Urothelium cell line (cell line): ENCODE data around the gene SFXN3.

Experiments used
- DNase-seq: peaks from one replicate; pipeline ENCODE4 v3.0.0; 2011; ENCODE audit warnings: low spot score, mixed read lengths
- FAIRE-seq: peaks from 2 replicates; lab custom pipeline; 2011; peaks lifted over from hg19 to GRCh38; lab: Jason Lieb, UNC

SFXN3 gene

DNA sequence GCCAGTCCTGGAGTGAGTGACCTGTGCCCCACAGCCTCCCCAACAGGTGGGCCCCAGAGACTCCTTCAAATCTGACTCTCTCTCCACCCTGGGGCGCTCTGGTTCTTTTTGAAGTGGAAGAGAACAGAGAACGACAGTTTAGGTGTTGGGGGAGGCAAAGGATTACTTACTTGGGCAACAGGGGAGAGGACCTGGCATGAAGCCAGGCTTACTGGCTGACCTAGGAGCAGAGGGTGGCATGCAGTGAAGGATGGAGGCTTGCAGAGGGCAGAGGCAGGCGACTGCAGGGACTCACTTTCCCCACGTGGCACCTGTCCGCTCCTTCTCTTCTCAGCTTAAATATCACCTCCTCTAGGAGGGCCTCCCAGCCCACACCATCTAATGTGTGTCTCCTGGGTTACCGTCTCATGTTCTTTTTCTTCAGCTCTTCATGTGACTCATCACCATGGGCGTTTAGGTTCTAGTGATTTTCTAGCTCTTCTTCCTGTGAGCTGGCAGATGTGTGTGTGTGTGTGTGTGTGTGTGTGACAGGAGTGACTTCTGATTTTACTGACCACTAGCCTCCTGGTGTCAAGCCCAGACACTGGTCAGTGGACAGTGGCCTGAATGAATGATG, 16.0 kb upstream of the SFXN3 start:
- no peak for FAIRE-seq

DNA sequence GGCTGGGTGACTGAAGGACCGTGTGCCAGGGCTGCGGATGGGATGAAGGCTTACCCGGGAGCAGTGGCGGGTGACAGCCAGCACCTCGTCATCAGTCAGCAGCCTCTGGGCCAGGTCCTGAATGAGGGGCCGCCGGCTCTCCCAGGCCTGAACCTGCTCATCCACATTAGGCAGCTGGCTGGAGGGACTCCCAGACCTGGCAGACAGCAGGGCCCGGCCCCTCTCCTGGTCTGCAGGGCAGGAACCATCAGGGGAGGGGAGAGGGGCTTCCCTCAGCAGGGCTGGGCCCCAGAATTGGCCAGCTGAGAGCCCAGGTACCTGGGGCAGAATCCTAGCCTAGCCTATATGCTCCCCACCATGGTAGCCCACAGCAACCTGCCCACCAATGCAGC, 15.5 kb upstream of the SFXN3 start:
- FAIRE-seq (no peak), DNase-seq (no peak)

More for the DNA sequence above, 16.0 kb upstream of the SFXN3 start:
- DNase-seq = peak; percentile 62

DNA sequence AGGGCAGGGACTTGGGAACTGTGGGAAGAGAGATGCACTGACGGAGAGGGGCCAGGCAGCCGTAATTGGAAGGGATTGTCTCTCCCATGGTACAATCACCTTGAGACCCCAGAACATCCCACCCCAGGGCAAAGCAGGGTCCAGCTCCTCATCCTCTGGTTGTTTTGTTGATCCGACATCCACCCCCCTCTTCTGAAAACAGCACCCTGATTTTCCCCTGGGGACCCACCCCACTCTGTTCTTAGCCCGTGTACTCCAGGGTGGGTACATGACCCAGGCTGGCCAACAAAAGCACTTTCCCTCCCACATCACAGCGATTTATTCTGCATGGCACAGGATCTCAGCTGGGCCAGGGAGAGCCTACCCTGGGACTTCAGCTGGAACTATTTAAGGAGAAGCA, 14.2 kb upstream of the SFXN3 start:
- DNase-seq (no peak), FAIRE-seq (no peak)

DNA sequence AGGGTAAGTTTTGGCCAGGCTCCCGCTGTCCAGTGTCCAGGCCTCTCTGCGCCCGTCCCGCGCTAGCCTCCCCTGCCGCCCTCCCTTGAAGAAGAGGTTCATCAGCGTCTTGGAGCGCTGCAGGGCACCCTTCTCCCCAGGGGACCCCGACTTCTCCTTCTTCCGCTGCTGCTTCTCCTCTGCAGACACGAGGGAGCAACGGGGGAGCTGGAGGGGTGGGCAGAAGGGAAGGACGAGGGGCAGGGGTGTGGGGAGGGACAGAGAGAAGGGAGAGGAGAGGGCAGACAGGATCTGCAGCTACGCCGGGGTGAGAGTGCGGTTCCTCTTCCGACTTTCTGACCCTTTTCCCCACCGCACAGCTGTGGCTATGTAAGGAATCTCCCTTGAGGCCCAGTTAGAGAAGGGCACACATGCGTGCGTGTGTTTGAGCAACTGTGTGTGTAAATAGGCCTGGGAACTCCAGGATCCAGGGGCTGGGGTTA, 12.9 kb upstream of the SFXN3 start:
- no peak for FAIRE-seq
- no peak for DNase-seq

DNA sequence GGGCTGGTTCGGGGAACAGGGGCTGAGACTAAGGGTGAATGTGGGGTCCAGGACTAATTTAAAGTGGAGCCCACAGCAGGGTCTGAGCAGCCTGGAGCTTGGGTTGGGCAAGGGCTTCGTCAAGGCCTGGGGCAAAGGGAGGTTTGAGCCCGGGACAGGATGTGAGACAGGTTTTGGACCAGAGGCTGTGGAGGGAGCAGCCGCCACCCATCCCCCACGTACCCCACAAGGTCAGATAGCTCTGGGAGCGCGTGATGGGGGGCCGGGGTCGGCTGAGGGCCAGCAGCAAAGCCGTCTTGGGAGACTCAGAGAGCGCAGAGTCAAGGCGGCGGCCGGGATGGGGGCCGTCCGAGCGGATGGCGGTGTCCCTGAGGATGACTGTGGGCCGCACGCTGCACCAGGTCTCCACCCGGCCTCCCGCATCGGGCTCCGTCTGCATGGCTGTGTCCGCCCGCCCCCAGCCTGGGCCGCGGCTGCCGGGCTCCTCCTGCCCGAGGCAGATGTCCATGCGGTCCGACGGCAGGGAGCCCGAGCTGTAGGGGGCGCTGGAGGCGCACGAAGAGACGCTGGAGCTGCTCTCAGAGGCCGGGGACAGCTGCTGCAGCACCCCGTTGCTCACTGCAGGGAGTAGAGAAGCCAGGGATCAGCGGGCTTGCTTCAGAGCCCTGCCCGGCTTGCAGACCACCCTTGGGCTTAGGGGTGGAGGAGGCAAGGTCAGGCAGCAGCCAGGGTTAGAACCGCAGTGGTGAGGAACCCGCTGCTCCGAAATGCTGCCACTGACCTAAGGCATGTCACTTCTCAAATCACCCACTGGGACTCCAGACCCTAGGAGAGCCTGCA, 12.2 kb upstream of the SFXN3 start:
- FAIRE-seq (no peak), DNase-seq (peak; percentile 84)

DNA sequence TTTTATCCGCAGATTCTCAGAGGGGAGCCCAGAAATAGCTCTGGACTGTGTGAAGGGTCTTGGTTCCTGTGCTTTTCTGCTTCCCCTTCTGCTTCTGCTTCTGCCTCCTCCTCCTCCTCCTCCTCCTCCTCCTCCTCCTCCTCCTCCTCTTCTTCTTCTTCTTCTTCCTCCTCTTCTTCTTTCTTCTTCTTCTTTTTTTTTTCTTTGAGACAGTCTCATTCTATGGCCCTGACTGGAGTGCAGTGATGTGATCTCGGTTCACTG, 11.7 kb upstream of the SFXN3 start:
- no peak for DNase-seq
- FAIRE-seq = no peak

DNA sequence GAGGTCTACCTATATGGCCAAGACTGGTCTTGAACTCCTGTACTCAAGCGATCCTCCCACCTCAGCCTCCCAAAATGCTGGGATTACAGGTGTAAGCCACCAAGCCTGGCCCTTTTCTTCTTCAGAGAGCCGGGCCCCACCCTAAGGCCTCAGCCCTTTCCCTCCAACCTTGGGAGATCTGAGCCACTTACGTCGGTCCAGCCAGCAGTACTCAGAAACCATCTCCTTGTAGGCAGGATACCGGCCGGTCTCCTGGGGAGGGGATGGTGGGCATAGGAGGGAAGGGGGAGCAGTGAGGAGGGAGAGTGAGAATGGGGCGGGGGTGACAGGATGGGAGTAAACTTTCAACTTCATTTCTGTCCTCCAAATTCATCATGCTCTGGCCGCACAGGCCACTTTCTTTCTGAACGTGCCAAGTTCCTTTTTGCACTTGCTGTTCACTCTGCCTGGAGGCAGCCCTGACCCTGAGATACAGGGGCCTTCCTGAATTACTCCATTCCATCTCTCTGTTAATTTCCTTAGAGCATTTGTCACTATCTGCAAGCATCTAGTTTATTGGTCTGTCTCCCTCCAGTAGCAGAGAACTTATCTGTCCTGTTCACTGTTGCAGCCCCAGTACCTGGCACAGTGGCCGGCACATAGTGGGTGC, 10.5 kb upstream of the SFXN3 start:
- FAIRE-seq (no peak), DNase-seq (no peak)

DNA sequence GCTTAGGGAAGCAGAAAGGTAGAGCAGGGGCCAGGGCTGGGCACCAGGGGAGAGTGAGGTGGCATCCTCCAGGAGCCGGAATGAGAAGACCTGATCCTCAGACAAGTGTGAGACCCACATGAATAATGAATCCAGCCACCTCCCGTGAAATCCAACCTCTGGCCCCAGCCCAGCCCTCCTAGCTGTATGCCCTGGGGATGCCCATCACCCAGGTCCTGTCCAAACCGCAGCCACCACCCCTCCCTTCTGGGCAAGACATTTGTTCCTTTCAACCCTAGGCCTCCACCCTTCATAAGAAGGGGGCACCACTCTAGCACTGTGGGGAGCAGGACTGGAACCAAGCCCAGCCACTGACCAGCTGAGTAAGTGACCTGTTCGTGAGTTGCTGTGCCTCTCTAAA, 9.8 kb upstream of the SFXN3 start:
- FAIRE-seq (no peak), DNase-seq (no peak)

DNA sequence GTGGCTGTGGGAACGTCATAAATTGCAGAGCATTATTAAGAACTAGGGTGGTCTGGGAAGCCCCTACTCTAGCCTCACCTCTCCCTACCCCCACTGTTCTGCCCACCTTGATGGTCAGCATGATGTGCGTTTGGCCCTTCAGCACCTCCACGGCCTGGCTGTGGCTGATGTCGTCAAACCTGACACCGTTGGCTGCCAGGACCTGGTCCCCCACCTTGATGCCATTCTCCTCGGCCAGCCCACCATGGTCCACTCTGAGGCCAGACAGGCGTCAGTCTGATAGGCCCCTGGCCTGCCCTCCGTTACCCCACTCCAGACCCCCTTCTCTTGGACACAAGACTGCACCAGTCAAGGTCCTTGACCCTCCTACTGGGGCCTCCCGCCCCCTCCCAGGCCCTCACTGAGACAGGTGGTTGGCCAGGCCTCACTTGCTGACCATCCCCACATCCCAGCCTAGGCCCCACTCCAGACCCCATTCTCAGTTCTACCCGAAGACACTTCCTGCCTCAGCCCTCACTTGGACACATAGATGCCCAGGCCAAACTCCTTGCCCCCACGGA, 9.3 kb upstream of the SFXN3 start:
- FAIRE-seq (no peak), DNase-seq (no peak)

DNA sequence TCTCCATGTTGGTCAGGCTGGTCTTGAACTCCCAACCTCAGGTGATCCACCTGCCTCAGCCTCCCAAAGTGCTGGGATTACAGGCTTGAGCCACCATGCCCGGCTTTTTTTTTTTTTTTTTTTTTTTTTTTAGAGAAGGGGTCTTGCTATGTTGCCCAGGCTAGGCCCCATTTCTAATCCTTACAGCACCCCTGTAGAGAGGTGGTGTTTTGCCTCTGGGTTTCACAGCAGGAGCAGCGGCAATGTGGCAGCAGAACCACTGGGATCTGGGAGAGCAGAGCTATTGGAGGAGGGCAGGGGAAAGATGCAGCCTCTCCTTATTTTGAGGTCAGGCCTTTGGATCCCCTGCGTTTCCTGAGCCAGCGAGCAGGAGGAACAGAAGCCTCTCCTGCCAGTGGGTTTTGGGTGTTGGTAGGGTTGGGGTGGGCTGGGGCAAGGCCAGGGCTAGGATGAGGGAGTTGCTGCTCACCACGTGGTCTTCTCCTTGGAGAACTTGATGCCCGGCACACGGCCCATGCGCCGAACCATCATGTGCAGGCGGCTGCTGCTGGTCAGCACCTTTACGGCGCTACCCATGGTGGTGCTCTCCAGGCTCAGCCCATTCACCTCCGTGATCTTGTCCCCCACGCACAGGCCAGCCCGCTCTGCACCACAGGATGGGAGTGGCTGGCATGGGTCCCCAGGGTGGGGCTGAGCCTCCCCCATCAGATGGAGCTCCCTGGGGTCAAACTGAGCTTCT, 7.9 kb upstream of the SFXN3 start:
- FAIRE-seq (no peak), DNase-seq (no peak)

DNA sequence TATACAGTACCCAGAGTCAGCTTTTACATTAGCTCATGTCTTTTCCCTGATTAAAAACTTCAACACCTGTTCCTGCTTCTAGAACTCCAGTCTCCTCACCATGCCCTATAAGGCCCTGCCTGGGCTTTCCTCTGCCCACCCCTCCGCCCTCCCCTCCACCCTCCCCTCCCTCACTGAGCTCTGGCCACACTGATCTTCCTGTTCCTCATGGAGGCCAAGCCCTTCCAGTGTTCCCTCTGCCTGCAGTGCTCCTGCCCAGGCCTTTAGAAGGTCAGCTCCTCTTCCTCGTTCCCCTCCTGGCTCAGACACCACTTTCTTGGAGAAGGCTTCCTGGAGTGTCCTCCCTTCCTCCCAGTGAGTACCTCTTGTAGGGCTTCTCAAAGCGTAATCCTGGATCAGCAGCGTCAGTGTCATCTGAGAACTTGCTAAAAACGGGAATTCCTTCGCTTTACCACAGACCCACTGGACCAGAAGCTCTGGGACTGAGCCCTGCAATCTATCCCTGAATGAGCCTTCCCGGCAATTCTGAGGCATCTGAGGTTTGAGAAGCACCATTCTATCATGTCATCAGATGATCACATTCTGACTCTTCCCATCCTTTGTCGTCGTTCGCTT, 3.8 kb upstream of the SFXN3 start:
- no peak for DNase-seq
- FAIRE-seq = no peak

DNA sequence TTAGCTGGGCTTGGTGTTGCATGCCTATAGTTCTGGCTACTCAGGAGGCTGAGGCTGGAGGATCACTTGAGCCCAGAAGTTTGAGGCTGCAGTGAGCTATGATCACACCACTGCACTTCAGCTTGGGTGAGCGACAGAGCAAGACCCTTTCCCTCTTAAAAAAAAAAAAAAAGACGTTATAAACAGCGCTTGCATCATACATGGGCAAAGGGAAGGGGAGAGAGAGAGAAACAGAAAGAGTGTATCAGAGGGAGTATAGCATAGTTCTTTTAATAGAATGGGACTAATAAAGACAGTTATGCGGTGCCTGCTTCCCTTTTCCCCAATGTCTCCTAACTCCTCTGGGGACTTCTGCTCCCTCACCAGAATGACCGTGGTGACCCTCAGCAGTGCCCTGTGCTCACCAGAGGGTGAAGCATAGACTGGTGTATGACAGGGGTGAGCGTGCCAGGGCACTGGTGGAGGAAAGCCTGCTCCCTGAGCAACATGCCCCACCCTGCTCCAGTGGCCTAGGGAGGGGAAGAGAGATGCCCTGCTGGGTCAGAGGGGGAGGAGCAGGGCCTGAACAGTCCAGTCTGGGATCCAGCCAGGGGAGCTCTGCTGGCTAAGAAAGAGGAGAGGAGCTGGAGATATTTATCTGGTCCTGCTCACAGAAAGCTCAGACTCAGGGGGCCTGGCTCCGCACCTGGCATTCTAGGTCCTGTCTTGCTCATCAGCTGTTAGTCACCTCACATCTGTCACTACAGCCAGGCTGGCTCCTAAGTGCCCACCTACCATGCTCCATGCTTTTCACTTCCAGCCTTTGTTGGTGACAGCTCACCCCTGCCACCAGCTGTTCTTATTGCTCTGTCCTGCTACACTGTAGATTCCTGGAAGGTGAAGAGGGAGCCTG, 2.3 kb upstream of the SFXN3 start:
- no peak for FAIRE-seq
- DNase-seq = no peak

DNA sequence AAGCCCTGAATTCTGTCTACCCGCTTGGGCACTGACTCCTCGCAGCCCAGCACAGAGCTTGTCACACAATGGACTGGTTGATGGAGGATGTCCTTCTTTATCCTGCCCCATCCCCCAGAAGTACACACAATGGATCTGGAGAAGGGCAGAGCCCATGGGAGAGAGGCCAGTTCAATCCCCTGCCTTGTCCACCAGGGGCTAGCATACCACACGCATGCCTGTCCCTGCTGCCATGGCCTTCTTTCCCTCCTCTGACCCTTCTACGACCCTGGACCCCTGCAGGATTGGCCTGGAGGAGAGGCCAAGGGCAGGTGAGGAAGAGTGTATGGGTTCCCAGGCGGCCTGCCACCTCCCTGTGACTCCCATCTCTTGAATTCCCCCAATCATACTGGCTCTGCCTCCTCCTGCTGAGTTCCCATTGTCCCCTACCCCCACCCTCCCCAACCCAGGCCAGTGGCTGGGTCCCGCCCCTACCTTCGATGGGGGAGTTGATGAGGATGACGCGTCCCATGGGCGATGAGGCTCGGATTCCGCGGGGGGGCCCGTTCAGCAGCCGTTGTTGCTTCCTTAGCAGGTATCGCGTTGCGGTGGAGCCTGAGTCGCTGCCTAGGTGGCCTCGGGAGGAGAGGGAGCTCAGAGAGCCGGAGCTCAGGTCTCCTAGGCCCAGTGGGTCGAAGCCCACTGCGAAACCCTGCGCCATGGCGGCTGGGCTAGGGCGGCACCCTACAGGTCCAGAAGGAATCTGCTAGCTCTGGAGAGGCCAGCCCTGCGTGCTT, 1.3 kb upstream of the SFXN3 start:
- FAIRE-seq = peak; percentile 5
- DNase-seq = no peak

DNA sequence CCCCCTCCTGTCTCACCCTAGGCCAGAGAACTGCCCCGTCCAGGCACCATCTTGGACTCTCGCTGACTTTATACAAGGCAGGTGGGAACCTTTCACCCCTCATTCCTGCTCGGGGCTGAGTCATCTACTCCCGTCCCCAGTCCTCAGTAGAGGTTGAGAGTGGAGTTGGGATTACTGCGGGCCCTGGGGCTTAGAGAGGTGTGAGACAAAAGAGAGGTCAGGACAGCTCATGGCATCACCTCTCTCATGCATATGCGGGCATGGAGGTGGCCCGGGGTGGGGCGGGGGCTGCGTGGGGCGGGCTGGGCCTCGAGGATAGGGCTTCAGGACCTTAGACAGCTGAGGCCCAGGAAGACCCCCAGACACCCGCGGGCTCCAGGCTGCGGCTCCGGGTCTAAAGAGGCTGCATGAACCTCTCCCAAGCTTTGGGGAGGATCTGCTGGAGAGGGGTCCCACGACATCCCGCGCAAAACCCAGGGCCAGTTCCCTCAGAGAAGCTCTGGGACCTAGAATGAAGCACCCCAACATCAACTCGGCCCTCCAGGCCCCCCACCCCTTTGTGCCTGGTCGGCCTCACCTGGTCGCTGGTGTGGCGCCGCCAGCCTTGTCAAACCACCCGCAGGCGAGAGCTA, 422 bp upstream of the SFXN3 start:
- no peak for DNase-seq
- no peak for FAIRE-seq

DNA sequence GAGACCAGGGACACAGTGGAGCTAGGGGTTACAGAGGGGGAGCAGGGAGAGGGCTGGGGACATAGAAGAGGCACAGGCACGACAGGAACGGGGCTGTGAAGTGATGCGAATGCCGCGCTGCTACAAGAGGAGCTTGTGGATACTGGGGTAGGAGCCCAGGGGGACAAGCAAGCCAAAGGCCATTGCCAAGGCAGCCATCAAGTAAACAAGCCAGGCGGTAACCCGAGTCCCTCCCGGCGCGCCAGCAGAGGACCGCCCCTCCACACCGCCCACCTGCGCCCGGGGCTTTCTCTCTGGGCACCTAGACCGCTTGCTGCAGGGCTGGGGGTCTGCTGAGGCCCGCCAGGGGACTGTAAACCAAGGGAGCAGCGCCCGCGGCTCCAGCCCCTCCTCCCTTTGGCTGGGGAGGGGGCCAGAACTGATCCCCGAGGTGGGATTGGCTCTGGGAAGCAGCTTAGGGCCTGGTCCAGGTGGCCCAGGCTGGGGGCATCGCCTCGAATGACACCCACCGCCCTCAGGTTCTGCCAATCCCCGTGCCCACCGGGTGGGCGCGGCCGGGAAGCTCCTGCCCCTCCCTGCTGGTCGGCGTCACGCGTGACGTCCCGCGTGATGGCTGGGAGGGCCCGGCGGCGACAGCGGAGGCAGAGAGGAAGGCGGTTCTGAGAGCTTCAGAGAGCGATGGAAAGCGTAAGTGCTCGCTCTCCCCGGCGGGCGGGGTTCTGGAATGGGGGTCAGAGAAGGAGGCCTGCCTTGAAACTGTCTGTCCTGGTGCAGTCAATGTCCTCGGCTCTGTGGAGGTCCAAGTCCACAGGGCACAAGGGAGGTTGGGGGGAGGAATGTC, 982 bp downstream of the SFXN3 start:
- DNase-seq = peak; percentile 77
- FAIRE-seq = peak; percentile 69

DNA sequence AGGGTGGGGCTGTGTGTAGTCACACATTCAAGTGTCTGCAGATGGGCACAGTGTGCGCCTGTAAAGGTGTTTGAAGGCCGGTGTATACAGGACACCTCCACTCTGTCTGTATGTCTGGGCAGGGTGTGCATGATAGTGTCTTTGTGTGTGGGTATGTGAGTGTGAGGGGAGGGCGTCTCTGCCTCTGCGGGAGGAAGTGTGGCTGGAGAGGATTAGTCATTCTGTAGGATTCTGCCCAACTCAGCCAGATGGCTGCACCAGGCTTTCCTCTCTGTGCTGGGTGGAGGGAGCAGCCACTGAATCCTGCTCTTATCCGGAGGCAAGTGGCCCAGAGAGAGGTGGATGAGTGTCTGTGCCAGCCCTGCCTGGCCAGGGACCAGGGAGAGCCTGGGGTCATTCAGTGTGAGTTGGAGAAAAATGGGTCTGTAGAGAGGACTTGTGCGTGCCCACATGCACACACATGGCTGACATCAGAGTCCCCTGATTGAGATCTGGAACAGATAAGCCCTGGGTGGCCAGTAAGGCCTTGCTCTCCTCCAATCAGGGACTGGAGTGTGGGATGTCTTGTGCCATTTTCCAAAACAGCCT, 1.7 kb downstream of the SFXN3 start:
- no peak for FAIRE-seq
- DNase-seq = peak; percentile 83

DNA sequence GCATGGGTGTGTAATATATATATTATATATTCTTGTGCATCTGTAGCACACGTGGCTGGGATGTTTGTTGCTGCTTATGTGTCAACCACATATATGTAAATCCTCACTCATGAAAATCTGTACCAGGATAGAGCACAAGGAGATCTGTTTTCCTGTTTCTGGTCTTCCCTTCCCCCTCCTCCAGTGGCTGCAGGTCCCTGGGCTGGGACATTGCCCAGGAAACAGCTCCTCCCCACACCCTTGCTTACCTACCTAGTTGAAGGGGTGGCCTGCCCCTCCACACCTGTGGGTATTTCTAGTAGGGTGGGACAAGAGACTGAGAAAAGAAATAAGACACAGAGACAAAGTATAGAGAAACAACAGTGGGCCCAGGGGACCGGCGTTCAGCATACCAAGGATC, 2.2 kb downstream of the SFXN3 start:
- no peak for FAIRE-seq
- no peak for DNase-seq
